Measurements from ENCODE around the gene SMIM35.
"Not testable (repeated sequence)": the region's sequence is repeated elsewhere in the genome, so short reads cannot be mapped to it uniquely, and the experiment has no call there.

The SMIM35 gene

GRCh38 chr11:118017631-118018315 lies 69.0 kb downstream of the SMIM35 start:
- DNase-seq, result no peak

GRCh38 chr11:118017111-118017510 lies 69.7 kb downstream of the SMIM35 start:
- DNase-seq, result no peak

- no peak for DNase-seq
Measured at GRCh38 chr11:118016104-118016503, 70.7 kb downstream of the SMIM35 start.

GRCh38 chr11:118015385-118015841 lies 71.3 kb downstream of the SMIM35 start:
- DNase-seq, result no peak

DNA sequence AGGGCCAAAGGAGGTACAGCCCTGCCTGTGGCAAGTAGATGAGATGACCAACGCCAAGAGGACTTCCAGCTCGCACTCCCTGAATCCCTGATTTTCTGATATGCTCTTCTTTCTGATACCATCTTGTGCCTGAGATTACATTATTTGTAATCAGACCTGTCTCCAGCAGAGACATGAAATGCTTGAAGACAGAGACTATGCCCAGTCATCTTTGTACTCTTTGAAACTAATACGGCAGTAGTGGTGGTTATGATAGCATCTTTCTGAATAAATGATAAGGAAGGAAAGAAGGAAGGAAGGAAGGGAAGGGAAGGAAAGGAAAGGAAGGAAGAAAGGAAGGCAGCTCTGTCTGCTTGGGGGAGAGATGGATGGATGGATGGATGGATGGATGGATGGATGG lies 72.7 kb downstream of the SMIM35 start:
- DNase-seq, result no peak

DNA sequence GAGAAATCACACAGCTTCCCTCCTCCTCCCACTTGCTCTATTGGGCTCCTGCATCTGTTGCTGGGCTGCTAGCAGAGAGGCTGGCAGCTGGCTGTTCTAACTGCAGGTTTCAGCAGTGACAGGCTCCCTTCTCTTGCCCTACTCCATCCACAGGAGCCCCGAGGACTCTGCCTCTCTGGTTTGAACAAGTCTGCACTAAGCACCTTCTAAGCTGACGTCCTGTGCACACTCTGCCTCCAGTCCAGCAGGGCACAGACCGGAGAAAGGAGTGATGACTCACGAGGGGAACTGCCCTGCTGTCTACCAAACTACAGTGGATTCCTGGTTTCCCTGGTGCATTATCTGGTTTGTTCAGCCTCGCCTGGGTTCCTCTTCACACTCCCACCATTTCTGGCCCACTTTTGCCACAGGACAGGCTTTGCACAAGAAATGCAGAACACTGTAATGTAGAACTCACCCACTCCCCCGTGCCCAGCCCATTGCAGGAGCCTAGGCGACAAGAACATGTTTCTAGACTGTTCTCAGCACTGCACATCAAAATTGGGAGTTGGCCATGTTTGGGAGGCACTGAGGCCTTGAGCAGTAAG lies 74.6 kb downstream of the SMIM35 start:
- peak in 1 of 2 experiments; percentile 50 for DNase-seq

DNA sequence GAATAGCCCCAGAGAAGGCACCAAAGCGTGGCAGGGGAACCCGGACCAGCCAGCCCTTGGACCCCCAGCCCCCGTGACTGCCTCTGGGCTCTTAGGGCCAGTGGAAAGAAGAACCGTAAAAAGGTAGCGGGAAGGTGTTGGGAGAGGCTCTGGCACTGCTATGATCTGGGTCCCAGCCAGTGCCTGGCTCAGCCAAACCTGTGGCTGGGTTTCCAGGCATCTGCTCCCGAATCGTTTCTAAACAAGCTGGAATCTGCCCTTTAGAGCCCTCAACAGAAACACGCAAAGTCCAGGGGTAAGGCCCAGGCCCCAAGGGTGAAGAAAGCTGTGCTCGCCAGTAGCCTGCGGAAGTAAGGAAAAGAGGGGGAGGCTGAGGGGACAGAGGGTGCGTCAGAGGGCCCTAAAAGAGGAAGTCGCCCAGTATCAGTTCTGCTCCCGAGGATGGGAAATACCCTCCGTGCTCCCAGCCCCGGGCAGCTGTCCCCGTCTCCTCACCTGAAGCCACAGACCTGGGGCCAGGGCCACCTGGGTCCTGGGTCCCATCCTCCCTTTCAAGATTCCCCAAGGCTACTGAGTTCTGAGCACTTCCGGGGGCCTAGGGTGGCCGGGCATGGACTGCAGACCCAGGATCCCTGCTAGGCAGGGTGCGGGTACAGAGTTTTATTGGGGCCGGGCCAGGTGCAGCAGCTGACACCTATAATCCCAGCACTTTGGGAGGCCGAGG lies 75.9 kb downstream of the SMIM35 start:
- DNase-seq, result no peak

- peak; percentile 32 to 82 for DNase-seq
Measured at GRCh38 chr11:118009864-118010737, 76.7 kb downstream of the SMIM35 start.

DNA sequence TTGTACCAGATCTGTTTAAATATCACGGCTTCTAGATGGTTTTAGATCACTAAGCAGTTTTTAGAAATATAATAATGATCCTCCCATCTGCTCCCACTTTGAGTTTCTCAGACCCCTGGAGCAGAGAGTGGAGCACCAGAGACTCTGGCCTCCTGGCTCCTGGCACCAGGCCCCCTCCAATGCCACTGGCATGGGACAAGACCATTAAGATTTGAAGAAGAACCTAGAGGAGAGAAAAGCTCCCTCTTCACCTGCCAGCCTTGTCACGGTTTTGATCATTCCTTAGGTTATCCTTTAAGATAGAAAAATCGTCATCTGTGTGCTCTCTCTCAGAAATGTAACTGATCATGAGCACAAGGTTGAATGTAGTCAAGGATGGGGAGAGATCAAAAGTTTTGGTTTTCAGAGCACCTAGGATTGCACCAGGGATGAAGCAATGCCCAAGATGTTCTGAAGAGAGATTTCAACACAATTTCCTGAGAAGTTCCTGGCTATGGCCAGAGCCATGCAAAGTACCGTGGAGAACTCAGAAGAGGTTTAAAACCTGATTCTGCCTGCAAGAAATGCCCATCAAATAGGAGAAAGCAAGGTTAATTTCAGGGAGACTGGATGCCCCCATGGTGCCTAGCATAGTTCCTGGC lies 78.4 kb downstream of the SMIM35 start:
- DNase-seq, result no peak

- not testable (repeated sequence) for DNase-seq
Measured at GRCh38 chr11:118007563-118008270, 79.0 kb downstream of the SMIM35 start.

DNA sequence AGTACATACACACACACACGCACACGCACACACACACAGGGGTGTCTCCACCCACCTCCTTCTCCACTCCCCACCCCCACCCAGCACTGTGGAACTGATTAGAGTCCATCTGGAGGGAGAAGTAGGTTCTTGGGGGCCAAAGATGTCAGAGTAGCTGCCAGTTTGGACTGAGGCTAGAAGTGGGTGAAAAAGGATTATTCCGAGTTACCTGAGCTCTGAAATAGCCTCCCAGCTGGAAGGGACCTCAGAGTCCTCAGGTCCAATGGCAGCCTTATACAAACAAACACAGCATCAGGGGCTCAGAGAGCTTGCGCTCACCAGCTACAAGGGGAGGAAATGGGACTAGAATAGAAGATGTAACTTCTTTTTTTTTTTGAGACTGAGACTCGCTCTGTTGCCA lies 79.7 kb downstream of the SMIM35 start:
- DNase-seq, result no peak

DNA sequence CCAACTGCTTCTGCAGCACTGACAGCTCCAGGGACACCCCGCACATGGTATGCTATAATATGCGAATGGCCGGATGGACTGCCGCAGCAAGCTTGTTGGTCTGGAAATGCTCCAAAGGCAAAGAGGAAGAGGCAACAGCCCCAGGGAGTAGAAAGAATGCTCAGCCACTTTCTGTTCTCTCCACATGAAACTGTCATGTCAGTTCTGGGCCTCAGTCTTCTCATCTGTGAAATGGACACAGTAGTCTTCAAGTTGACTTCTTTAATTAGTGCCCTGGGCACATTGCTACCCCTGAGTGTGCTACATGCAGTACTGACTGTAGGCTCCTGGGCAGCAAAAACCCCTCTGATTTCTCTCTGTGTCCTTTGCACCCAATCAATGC lies 80.6 kb downstream of the SMIM35 start:
- no peak for DNase-seq

DNA sequence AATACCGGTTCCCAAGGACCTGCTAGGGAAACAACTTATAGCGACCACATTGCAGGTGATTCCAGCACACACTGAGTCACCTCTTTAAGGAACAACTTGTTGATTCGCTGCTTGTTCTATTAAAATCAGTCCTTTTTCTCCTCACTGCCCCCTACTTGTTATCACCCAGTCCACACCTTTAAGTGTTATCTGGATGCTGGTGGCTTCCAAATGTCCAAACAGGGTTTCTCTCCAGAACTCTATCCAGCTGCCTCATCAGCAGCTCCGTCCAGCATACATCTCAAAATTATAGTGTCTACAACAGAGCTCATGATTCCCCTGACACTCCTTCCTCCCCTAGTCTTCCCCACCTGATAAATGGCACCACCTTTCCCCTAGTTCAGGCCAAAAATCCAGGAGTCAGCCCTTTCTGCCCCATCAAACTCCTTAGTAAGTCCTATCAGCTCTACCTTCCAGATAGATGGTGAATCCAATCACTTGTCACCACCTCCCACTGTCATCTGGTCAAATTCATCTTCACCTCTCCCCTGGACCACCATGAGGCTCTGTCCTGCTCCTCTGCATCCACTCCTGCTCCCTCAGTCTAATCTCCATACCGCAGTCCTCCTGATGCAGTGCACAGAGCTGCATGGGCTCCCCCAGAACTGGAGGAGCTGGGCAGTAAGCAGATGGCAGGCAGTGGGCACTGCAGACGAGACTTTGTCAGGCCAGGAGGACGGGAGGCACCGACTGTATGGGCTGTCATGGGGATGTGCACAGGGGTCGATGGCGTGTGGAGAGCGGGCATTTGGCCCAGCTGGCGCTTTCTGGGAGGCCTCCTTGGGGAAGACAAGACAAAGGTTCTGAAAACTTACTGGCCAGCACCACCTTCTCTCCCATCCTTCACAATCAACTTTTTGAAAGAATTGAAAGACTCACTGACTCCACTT lies 81.3 kb downstream of the SMIM35 start:
- no peak for DNase-seq

DNA sequence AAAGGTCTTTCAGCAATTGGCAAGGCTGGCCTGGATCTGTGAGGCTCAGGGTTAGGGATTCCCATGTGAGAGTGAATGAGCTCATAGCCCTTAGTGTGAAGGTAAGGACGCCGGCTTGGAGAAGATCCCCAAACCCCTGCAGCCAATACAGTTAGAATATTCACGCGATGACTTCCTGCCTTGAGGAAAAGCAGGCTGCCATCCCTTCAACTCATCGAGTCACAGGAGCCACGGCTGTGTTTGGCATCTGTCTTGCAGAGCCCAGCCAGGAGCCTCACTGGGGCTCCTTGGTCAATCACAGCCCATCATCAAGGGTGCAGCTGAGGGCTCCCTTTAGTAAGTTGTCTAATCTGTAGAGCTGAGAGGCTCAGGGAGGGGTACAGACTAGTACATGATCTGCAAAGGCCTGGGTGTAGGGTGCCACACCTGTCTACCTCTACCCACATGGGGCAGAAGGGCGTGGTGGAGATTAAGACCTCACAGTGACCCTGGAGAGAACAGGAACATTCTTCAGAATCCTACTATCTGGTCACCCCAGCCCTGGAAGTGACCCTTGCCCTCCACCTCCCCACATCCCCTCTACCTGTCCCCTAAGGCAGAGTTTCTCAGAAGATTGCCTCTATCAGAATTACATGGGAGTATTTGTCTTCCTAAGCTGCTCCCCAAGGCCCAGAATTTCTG lies 82.1 kb downstream of the SMIM35 start:
- no peak for DNase-seq

DNA sequence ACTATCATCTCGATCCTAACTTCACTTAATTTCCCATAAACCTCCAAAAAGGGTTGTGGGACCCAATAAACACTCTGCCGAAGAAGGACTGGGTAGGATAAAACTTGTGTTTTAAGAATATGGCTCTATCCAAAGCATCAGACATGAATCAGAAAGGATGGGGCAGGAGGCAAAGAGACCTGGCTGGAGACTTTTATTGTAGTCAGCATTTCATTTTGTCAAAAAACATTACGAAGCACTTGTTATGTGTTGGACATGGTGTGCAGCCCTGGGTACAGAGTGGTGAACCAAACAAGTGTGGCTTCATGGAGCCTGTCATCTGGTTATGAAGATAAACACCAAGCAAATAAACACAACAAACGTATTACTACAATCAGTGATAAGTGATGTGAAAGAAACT lies 83.3 kb downstream of the SMIM35 start:
- no peak for DNase-seq

DNA sequence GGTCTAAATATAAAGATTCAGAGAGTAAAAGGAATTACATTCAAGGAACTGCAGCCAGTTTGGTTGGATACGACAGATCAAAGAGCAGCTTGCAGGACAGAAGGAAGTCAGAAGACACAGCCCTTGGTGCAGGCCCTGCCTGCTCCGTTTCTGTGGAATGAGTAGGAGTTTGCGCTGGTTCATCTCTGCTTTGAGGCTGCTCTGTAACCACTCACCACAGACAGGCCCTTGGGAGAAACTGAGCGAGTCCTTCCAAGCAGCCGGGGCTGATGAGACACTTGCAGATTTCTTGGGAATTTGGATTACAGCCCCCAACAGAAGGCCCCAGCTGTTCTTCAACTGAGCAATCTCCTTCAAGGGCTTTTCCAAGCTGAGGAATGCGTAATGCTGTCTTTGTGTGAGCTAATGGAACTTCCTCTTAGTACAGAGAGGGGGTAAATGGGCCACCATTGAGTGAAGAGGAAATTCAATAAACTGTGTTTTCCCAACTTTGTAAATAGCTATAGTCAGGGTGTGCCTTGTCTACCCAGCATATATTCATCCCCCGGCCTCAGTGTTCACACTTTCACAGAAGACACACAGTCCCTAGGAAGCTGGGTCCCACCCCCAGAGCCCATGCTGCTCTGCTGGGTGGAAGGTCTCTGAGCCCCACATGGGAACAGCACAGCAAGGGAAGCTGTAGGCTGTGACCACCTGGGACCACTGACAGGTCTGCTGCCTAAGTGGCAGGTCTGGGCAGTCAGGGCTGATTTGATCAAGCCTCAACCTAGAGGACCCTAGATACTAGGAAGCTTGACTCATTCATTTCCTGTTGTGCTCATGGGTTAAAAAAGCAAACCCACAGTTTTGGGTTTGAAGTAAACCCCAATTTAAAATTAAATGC lies 84.0 kb downstream of the SMIM35 start:
- peak; percentile 40 to 68 for DNase-seq

DNA sequence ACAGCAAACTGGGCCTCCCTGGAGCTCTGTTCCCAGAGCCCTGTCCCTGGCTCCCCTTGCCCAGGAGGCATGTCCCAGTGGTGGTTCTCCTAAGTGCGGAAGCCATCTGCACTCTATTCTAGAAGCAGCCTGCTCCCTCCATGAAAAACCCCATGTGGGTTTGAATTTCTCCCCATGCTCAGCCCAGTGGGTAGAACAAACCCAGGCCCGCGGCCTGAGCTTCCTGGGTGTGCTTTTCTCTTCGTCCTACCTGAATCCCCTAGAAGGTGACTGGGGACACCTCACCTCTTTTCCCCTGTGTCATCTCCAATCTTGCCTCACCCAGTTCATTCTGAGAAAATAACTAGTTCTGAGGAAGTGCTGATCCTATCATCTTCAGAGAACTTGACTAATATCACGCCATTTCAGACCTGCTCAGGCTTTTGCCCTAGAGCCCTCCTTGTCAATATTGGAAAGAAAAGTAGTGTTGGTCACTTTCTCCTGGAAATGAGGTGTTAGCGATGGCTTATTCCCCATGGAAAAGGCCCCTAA lies 84.7 kb downstream of the SMIM35 start:
- DNase-seq, result no peak

GRCh38 chr11:118001494-118001971 lies 85.2 kb downstream of the SMIM35 start:
- DNase-seq, result no peak

- DNase-seq, result no peak
Measured at GRCh38 chr11:118000850-118001228, 85.9 kb downstream of the SMIM35 start.

All from NCI-H524 (cell line).